ENCODE measurements around the gene SRPX.

The SRPX gene, protein sequence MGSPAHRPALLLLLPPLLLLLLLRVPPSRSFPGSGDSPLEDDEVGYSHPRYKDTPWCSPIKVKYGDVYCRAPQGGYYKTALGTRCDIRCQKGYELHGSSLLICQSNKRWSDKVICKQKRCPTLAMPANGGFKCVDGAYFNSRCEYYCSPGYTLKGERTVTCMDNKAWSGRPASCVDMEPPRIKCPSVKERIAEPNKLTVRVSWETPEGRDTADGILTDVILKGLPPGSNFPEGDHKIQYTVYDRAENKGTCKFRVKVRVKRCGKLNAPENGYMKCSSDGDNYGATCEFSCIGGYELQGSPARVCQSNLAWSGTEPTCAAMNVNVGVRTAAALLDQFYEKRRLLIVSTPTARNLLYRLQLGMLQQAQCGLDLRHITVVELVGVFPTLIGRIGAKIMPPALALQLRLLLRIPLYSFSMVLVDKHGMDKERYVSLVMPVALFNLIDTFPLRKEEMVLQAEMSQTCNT

GRCh38 chrX:38220415-38221390, at the start of gene SRPX:
Gene SRPX, minus strand, starts transcription at chrX:38220871. Its CDS starts 79 bp downstream, at chrX:38220792.
- H3K9ac ChIP-seq (ENCODE audit: low read length) = no peak within 1 kb of the TSS
- no peak within 1 kb of the TSS for H3K4me3 ChIP-seq (ENCODE audit: insufficient read depth, low read length, poor library complexity, severe bottlenecking)
- TF ChIP-seq EZH2phosphoT487 (conservative IDR thresholded peaks at IDR 0.05; ENCODE audit: low read length) = no peak
- TF ChIP-seq, protein P1, sequence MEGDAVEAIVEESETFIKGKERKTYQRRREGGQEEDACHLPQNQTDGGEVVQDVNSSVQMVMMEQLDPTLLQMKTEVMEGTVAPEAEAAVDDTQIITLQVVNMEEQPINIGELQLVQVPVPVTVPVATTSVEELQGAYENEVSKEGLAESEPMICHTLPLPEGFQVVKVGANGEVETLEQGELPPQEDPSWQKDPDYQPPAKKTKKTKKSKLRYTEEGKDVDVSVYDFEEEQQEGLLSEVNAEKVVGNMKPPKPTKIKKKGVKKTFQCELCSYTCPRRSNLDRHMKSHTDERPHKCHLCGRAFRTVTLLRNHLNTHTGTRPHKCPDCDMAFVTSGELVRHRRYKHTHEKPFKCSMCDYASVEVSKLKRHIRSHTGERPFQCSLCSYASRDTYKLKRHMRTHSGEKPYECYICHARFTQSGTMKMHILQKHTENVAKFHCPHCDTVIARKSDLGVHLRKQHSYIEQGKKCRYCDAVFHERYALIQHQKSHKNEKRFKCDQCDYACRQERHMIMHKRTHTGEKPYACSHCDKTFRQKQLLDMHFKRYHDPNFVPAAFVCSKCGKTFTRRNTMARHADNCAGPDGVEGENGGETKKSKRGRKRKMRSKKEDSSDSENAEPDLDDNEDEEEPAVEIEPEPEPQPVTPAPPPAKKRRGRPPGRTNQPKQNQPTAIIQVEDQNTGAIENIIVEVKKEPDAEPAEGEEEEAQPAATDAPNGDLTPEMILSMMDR (IDR thresholded peaks at IDR 0.05; ENCODE audit: insufficient read depth, low read length, poor library complexity, severe bottlenecking) = no peak

DNA sequence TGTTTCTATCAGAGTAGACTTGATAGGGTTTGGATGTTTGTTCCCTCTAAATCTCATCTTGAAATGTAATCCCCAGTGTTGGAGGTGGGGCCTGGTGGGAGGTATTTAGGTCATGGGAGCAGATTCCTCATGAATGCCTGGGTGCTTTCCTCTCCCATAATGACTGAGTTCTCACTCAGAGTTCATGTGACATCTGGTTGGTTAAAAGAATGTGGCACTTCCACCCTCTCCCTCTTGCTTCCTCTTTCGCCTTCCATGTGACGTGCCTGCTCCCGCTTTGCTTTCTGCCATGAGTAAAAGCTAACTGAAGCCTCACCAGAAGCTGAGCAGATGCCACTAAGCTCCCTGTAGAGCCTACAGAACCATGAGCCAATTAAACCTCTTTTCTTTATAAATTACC, 47.3 kb upstream of the SRPX start:
- H3K9ac ChIP-seq (ENCODE audit: low read length) = no peak overlapping the region
- H3K27ac ChIP-seq (ENCODE audit: low read depth, low read length) = no peak overlapping the region
- H3K36me3 ChIP-seq (ENCODE audit: low read length) = no peaks in the 10 kb centered on the region
- TF ChIP-seq EZH2phosphoT487 (conservative IDR thresholded peaks at IDR 0.05; ENCODE audit: low read length) = no peak
- TF ChIP-seq, protein P1 (IDR thresholded peaks at IDR 0.05; ENCODE audit: insufficient read depth, low read length, poor library complexity, severe bottlenecking) = no peak
- H3K9me3 ChIP-seq (ENCODE audit: insufficient read depth, low read length) = no peaks in the 10 kb centered on the region
- no peaks in the 10 kb centered on the region for H3F3A ChIP-seq (ENCODE audit: insufficient read depth)
- H3K79me2 ChIP-seq (ENCODE audit: insufficient read depth, low read length) = no peaks in the 10 kb centered on the region
- no peaks in the 10 kb centered on the region for H4K20me1 ChIP-seq (ENCODE audit: low read depth, low read length)
- H3K9me2 ChIP-seq (replicated peaks; ENCODE audit: insufficient read depth, low read length) = no peaks in the 10 kb centered on the region
- H2AFZ ChIP-seq (ENCODE audit: low read depth, low read length, severe bottlenecking) = no peak overlapping the region
- H3K27me3 ChIP-seq (ENCODE audit: low read length) = no peaks in the 10 kb centered on the region
- no peak overlapping the region for H3K4me3 ChIP-seq (ENCODE audit: insufficient read depth, low read length, poor library complexity, severe bottlenecking)
- H3K4me2 ChIP-seq (ENCODE audit: low read depth, low read length, poor library complexity, severe bottlenecking) = no peak overlapping the region

More at GRCh38 chrX:38220415-38221390, at the start of gene SRPX:
- no peaks in the 10 kb centered on the region for H3F3A ChIP-seq (ENCODE audit: insufficient read depth)
- H2AFZ ChIP-seq (ENCODE audit: low read depth, low read length, severe bottlenecking) = no peak within 1 kb of the TSS
- no peak within 1 kb of the TSS for H3K27ac ChIP-seq (ENCODE audit: low read depth, low read length)
- no peaks in the 10 kb centered on the region for H3K36me3 ChIP-seq (ENCODE audit: low read length)
- no peaks in the 10 kb centered on the region for H3K9me2 ChIP-seq (replicated peaks; ENCODE audit: insufficient read depth, low read length)
- no peaks in the 10 kb centered on the region for H3K27me3 ChIP-seq (ENCODE audit: low read length)
- no peaks in the 10 kb centered on the region for H4K20me1 ChIP-seq (ENCODE audit: low read depth, low read length)
- H3K79me2 ChIP-seq (ENCODE audit: insufficient read depth, low read length) = no peaks in the 10 kb centered on the region
- no peaks in the 10 kb centered on the region for H3K9me3 ChIP-seq (ENCODE audit: insufficient read depth, low read length)
- H3K4me2 ChIP-seq (ENCODE audit: low read depth, low read length, poor library complexity, severe bottlenecking) = no peak within 1 kb of the TSS

DNA sequence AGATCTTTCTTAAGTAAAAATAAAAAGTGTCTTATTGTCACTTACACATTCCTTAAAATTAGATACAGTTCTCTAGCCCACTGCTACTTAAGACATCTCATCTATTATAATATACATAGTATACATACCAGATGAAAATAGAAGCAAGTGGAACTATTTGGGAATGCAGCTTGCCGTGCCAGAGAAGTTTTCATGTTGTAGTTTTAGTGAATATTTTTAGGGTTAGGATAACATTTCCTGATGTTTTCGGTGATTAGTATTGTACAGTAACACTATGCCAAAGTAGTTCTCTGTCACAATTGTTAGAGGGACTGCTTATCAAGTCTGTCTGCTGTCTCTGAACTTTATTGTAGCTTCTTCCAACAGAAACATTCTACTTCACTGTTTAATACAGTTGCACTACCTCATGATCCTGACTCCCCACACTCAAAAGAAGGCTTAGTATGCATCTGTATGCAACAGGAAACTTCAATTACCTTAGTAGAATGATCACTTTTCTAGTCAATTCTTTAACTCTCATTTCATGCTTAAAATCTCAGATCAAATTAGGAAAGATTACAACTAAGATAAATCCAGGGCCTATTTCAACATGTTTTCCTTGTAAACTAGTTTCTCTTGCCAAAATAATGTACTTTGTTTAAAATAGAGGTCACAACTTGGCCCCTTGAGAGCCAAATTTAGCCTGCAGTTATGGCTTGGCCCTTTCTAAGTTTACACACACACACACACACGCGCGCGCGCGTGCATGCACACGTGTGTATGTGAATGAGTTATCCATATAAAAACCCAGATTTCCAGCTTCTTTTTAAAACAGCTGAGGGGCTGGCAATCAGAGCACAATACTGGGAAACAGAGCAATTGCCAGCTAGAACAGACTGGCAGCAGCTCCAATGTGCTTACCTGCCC, 42.3 kb upstream of the SRPX start:
- H3K27me3 ChIP-seq (ENCODE audit: low read length) = no peaks in the 10 kb centered on the region

More for the DNA sequence above, 42.3 kb upstream of the SRPX start:
- no peak overlapping the region for H3K27ac ChIP-seq (ENCODE audit: low read depth, low read length)
- no peaks in the 10 kb centered on the region for H3F3A ChIP-seq (ENCODE audit: insufficient read depth)
- H3K4me2 ChIP-seq (ENCODE audit: low read depth, low read length, poor library complexity, severe bottlenecking) = no peak overlapping the region
- no peaks in the 10 kb centered on the region for H3K36me3 ChIP-seq (ENCODE audit: low read length)
- no peak for TF ChIP-seq EZH2phosphoT487 (conservative IDR thresholded peaks at IDR 0.05; ENCODE audit: low read length)
- TF ChIP-seq, protein P1 (IDR thresholded peaks at IDR 0.05; ENCODE audit: insufficient read depth, low read length, poor library complexity, severe bottlenecking) = no peak
- H3K9me2 ChIP-seq (replicated peaks; ENCODE audit: insufficient read depth, low read length) = no peaks in the 10 kb centered on the region
- no peak overlapping the region for H3K4me3 ChIP-seq (ENCODE audit: insufficient read depth, low read length, poor library complexity, severe bottlenecking)
- H3K9ac ChIP-seq (ENCODE audit: low read length) = no peak overlapping the region
- H4K20me1 ChIP-seq (ENCODE audit: low read depth, low read length) = no peaks in the 10 kb centered on the region
- no peak overlapping the region for H2AFZ ChIP-seq (ENCODE audit: low read depth, low read length, severe bottlenecking)
- no peaks in the 10 kb centered on the region for H3K9me3 ChIP-seq (ENCODE audit: insufficient read depth, low read length)
- H3K79me2 ChIP-seq (ENCODE audit: insufficient read depth, low read length) = no peaks in the 10 kb centered on the region
